ENCODE measurements around the gene BAZ2B. TPM values are rescaled to one million over a fixed set of nuclear protein-coding genes. Genes with fewer than 3 reads are reported as not detected.

BAZ2B gene
- total and polyA plus RNA-seq, 7 donors: 7.6 to 156 (median 105) TPM

DNA sequence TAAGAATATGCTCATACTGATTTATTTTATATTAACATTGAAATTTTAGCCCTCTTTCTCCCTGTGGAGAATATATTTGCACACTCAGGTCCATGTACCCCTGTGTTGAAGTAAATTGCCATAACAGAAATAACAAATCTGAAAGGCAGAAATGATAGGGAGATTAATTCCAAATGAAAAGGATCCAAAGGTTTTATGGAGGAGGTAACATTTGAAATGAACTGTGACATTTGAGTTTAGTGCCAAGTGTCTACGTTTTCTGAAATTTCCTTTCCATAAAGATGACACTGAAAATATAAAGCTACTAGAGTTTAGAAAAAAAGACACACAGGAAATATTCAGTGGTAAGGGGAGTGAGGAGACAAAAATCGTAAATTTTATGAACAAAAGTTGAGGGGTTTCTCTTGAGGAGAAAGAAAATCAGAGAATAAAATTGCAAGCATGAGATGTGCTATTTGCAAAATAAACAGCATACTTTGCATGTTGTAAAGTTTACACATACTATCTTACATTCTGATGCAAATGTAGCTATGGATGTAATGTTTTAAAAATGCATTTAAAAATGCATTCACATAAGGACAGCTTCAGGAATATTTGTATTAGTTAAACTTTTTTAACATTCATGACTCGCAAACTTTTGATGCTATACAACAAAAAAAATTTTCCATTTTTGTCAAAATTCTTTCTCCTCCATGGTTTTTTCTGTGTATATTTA is 69.5 kb downstream of the BAZ2B start:
- Histone ChIP-seq H3K27me3 (no peaks in the 10 kb centered on the region), H3K27ac (no peak overlapping the region), H3K4me3 (no peak overlapping the region), H3K4me1 (peaks cover 0 to 13% (median 10%) of the 10 kb centered on the region in 4 donors), H3K9me3 (peaks cover 0 to 3% (median 0%) of the 10 kb centered on the region in 4 donors), H3K36me3 (peaks cover 0 to 8% (median 5%) of the 10 kb centered on the region in 4 donors)
- TF ChIP-seq POLR2AphosphoS5 (IDR thresholded peaks at IDR 0.05) (no peak), POLR2A (IDR thresholded peaks at IDR 0.05) (no peak), EP300 (IDR thresholded peaks at IDR 0.05) (no peak)
- TF ChIP-seq, protein P1, sequence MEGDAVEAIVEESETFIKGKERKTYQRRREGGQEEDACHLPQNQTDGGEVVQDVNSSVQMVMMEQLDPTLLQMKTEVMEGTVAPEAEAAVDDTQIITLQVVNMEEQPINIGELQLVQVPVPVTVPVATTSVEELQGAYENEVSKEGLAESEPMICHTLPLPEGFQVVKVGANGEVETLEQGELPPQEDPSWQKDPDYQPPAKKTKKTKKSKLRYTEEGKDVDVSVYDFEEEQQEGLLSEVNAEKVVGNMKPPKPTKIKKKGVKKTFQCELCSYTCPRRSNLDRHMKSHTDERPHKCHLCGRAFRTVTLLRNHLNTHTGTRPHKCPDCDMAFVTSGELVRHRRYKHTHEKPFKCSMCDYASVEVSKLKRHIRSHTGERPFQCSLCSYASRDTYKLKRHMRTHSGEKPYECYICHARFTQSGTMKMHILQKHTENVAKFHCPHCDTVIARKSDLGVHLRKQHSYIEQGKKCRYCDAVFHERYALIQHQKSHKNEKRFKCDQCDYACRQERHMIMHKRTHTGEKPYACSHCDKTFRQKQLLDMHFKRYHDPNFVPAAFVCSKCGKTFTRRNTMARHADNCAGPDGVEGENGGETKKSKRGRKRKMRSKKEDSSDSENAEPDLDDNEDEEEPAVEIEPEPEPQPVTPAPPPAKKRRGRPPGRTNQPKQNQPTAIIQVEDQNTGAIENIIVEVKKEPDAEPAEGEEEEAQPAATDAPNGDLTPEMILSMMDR (IDR thresholded peaks at IDR 0.05): no peak
- DNase-seq: no peak
- 79 to 88% methylated on average over 3 of the region's 3 CpGs for WGBS, 2 donors
- intact Hi-C loops (cut with DNase I): no loop called here

DNA sequence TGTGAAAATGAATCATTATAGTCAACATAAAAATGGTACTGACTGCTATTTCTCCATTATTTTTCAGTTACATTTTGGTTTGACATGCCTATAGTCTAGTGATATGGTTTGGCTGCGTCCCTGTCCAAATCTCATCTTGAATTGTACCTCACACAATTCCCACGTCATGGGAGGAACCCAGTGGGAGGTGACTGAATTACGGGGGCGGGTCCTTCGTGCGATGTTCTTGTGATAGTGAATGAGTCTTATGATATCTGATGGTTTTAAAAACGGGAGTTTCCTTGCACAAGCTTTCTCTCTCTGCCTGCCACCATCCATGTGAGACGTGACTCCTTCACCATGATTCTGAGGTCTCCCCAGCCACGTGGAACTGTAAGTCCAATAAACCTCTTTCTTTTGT is 70.3 kb downstream of the BAZ2B start:
- Histone ChIP-seq H3K9me3 (peaks cover 0 to 3% (median 0%) of the 10 kb centered on the region in 4 donors), H3K27ac (no peak overlapping the region), H3K4me3 (no peak overlapping the region), H3K27me3 (no peaks in the 10 kb centered on the region), H3K4me1 (peaks cover 0 to 13% (median 10%) of the 10 kb centered on the region in 4 donors), H3K36me3 (peaks cover 0 to 13% (median 5%) of the 10 kb centered on the region in 4 donors)
- intact Hi-C loops (cut with DNase I): no loop called here
- no peak for TF ChIP-seq POLR2A (IDR thresholded peaks at IDR 0.05)
- TF ChIP-seq, protein P1 (IDR thresholded peaks at IDR 0.05): no peak
- no peak for TF ChIP-seq EP300 (IDR thresholded peaks at IDR 0.05)
- no peak for TF ChIP-seq POLR2AphosphoS5 (IDR thresholded peaks at IDR 0.05)
- 71% methylated on average over 9 of the region's 9 CpGs for WGBS, 2 donors
- DNase-seq: no peak

DNA sequence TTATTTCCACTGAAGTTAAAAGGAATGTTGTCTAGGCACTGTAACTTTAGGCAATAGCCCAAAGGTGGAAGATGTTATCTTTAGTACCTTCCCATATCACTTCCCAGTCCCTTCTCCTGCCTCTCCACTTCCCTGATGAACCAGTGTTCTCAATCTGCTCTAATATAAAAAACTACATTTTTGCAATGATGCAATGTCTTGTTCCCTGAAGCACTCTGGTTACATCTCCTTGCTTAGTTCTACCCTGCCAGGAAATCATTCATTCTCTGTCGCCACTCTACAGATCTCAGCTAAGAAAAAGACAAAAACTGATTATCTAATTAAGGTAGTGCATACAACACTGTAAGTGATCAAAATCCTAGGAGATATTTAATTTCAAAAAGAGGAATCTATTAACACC is 71.3 kb downstream of the BAZ2B start:
- Histone ChIP-seq H3K4me3 (no peak overlapping the region), H3K36me3 (peaks cover 0 to 13% (median 5%) of the 10 kb centered on the region in 4 donors), H3K27me3 (no peaks in the 10 kb centered on the region), H3K4me1 (peaks cover 0 to 13% (median 10%) of the 10 kb centered on the region in 4 donors), H3K9me3 (peaks cover 0 to 3% (median 0%) of the 10 kb centered on the region in 4 donors), H3K27ac (no peak overlapping the region)
- TF ChIP-seq POLR2A (IDR thresholded peaks at IDR 0.05): no peak
- TF ChIP-seq EP300 (IDR thresholded peaks at IDR 0.05): no peak
- TF ChIP-seq, protein P1 (IDR thresholded peaks at IDR 0.05): no peak
- 93 to 97% methylated on average over 1 of the region's 1 CpG for WGBS, 2 donors
- intact Hi-C loops (cut with DNase I): no loop called here
- no peak for DNase-seq

DNA sequence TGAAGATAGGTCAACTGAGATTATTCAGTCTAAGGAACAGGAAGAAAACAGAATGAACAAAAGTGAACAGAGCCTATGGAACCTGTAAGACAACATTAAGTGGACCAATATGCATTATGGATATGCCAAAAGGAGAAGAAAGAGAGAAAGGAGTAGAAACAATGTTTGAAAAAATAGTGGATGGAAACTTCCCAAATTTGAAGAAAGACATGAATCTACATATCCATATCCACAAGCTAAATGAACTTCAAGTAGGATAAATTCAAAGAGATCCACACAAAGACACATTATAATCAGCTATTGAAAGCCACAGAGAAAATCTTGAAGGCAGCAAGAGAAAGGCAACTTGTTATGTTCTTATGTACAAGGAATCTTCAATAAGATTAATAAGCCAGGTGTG is 74.2 kb downstream of the BAZ2B start:
- H3K4me1 ChIP-seq: peaks cover 0 to 8% (median 5%) of the 10 kb centered on the region in 4 donors
- intact Hi-C loops (cut with DNase I): no loop called here
- no peak for DNase-seq
- no peaks in the 10 kb centered on the region for H3K27me3 ChIP-seq
- TF ChIP-seq EP300 (IDR thresholded peaks at IDR 0.05): no peak
- no peak for TF ChIP-seq POLR2A (IDR thresholded peaks at IDR 0.05)
- TF ChIP-seq, protein P1 (IDR thresholded peaks at IDR 0.05): no peak
- TF ChIP-seq POLR2AphosphoS5 (IDR thresholded peaks at IDR 0.05): no peak
- H3K9me3 ChIP-seq: peaks cover 0 to 3% (median 0%) of the 10 kb centered on the region in 4 donors
- peaks cover 0 to 13% (median 5%) of the 10 kb centered on the region in 4 donors for H3K36me3 ChIP-seq
- no peak overlapping the region for H3K27ac ChIP-seq
- H3K4me3 ChIP-seq: no peak overlapping the region

Measured in sigmoid colon (tissue), 7 donors.